Caco-2 (cell line): Measurements from ENCODE around the gene LRRC8A. TPM values are rescaled to one million over a fixed set of nuclear protein-coding genes. Genes with fewer than 3 reads are reported as not detected.

ENCODE experiments used
- BruUV-seq: library from RNA; stranded (reverse); fragments of 400-500 nt; replicated peaks from 2 replicates; lab custom pipeline; 2021; lab: Mats Ljungman, UMichigan
- CTCF ChIA-PET: fragments of 300-600 bp; sonication (Branson Sonifier 250); formaldehyde crosslinking; loops from one replicate; lab custom pipeline; 2022; ENCODE audit warnings: antibody characterized with exemption; lab: Charles Lee
- POLR2A ChIA-PET: fragments of 300-600 bp; sonication (Branson Sonifier 250); formaldehyde crosslinking; loops from one replicate; lab custom pipeline; 2022; ENCODE audit warnings: antibody characterized with exemption; lab: Charles Lee
- DNase-seq, 2 experiments: peaks; one replicate each; pipeline versions ENCODE4 v3.0.0 to v3.0.0-alpha.2; 2020 to 2022
- H3K27me3 ChIP-seq: replicated peaks from 2 replicates; pipeline ENCODE4 v1.6.0; 2011; ENCODE audit warnings: low read length; ENCODE audit not compliant: control insufficient read depth, insufficient read depth
- H3K36me3 ChIP-seq: 2 replicates; pipeline ENCODE4 v1.5.1; 2011; ENCODE audit warnings: low read length; ENCODE audit not compliant: control insufficient read depth, insufficient read depth
- H3K4me1 ChIP-seq: fragments of 250-450 bp; sonication (Bioruptor Pico); 2 replicates; pipeline ENCODE4 v1.5.1; 2020; ENCODE audit warnings: mild to moderate bottlenecking
- H3K4me3 ChIP-seq: 2 replicates; pipeline ENCODE4 v1.5.1; 2011; ENCODE audit warnings: low read depth, mild to moderate bottlenecking, control low read depth, low read length
- H3K9me3 ChIP-seq: fragments of 250-450 bp; sonication (Bioruptor Pico); 2 replicates; pipeline ENCODE4 v1.5.1; 2020; ENCODE audit warnings: mild to moderate bottlenecking, moderate library complexity
- H3K27ac Mint-ChIP-seq: one replicate; pipeline ENCODE4 v1.8.0; 2022; ENCODE audit warnings: mixed read lengths; ENCODE audit not compliant: unreplicated experiment
- H3K27me3 Mint-ChIP-seq: one replicate; pipeline ENCODE4 v1.8.0; 2022; ENCODE audit warnings: mixed read lengths; ENCODE audit not compliant: insufficient read depth, unreplicated experiment
- H3K36me3 Mint-ChIP-seq: one replicate; pipeline ENCODE4 v1.8.0; 2022; ENCODE audit warnings: mild to moderate bottlenecking, mixed read lengths; ENCODE audit not compliant: insufficient read depth, unreplicated experiment
- H3K4me1 Mint-ChIP-seq: one replicate; pipeline ENCODE4 v1.8.0; 2022; ENCODE audit warnings: low read depth, mixed read lengths; ENCODE audit not compliant: unreplicated experiment
- H3K4me3 Mint-ChIP-seq: one replicate; pipeline ENCODE4 v1.8.0; 2022; ENCODE audit warnings: mild to moderate bottlenecking, moderate library complexity, mixed read lengths; ENCODE audit not compliant: unreplicated experiment
- H3K9me3 Mint-ChIP-seq: one replicate; pipeline ENCODE4 v1.8.0; 2022; ENCODE audit warnings: mixed read lengths; ENCODE audit not compliant: unreplicated experiment
- CTCF ChIP-seq, 2 experiments: fragments of 200-600 bp in 1 of 2; IDR thresholded peaks; 1 replicate in 1 of 2; 2 replicates in 1 of 2; pipeline versions ENCODE4 v1.5.1 to v1.8.0; 2011 to 2022; ENCODE audit warnings: antibody characterized with exemption in 1 of 2, control low read depth in 1 of 2, inconsistent platforms in 1 of 2, low read depth in 1 of 2, low read length in 1 of 2, mild to moderate bottlenecking in 1 of 2, moderate library complexity in 1 of 2; ENCODE audit not compliant: insufficient read depth in 1 of 2, severe bottlenecking in 1 of 2, unreplicated experiment in 1 of 2
- intact Hi-C: fragments of 100-400 bp; cut with micrococcal nuclease; formaldehyde crosslinking; loops from one replicate; pipeline ENCODE4 v1.10.0; 2022; ENCODE audit not compliant: unreplicated experiment
- total RNA-seq: library from RNA; stranded (reverse); gene quantifications from 2 replicates; pipeline ENCODE4 v1.2.3, GENCODE V29; 2022

The LRRC8A gene
- total RNA-seq, 1 experiment from 2014 or later, result 21.9 TPM

GRCh38 chr9:128877852-128878251 lies 4.1 kb upstream of the LRRC8A start:
- ChIA-PET POLR2A (interaction anchor here (0.6 kb wide), 1 partner anchor 32 kb away, joined by 3 read pairs; no protein-coding TSS in a partner anchor), CTCF (interaction anchor here (0.7 to 1.1 kb wide), 6 partner anchors 16 to 180 kb away, joined by 3 to 5 read pairs (median 4); no protein-coding TSS in a partner anchor)
- peaks cover 6% of the 10 kb centered on the region for H3K4me1 Mint-ChIP-seq
- Histone ChIP-seq H3K4me1 (peaks cover 31% of the 10 kb centered on the region), H3K9me3 (no peaks in the 10 kb centered on the region), H3K4me3 (no peak overlapping the region), H3K36me3 (no peaks in the 10 kb centered on the region), H3K27me3 (no peaks in the 10 kb centered on the region)
- no peak for DNase-seq
- no peak for TF ChIP-seq CTCF (IDR thresholded peaks at IDR 0.05; ENCODE audit: insufficient read depth in 1 of 2, low read depth in 1 of 2, low read length in 1 of 2, severe bottlenecking in 1 of 2, unreplicated experiment in 1 of 2)
- BruUV-seq, result no TSS peak
- no peaks in the 10 kb centered on the region for H3K27me3 Mint-ChIP-seq
- intact Hi-C loops, result no loop called here
- no peak overlapping the region for H3K27ac Mint-ChIP-seq
- no peaks in the 10 kb centered on the region for H3K9me3 Mint-ChIP-seq
- peaks cover 25% of the 10 kb centered on the region for H3K36me3 Mint-ChIP-seq
- H3K4me3 Mint-ChIP-seq, result no peak overlapping the region

GRCh38 chr9:128882677-128883603 lies 1.0 kb downstream of the LRRC8A start:
- TF ChIP-seq CTCF (IDR thresholded peaks at IDR 0.05; ENCODE audit: insufficient read depth in 1 of 2, low read depth in 1 of 2, low read length in 1 of 2, severe bottlenecking in 1 of 2, unreplicated experiment in 1 of 2), result no peak
- peak overlapping the region; percentile 96 for H3K27ac Mint-ChIP-seq
- POLR2A ChIA-PET, result interaction anchor here (0.6 kb wide), 1 partner anchor 57 kb away, joined by 4 read pairs; no protein-coding TSS in a partner anchor
- intact Hi-C loops, result loop anchor here (5.0 kb wide), 1 partner anchor 66 kb away; the partner anchor contains the start of gene ENDOG
- H3K27me3 Mint-ChIP-seq, result no peaks in the 10 kb centered on the region
- peaks cover 6% of the 10 kb centered on the region for H3K4me1 Mint-ChIP-seq
- H3K36me3 ChIP-seq, result peaks cover 2% of the 10 kb centered on the region; the same call in 1 of the 2 replicates
- CTCF ChIA-PET, result interaction anchor here (1.0 kb wide), 1 partner anchor 65 kb away, joined by 3 read pairs; the partner anchor contains the start of gene ENDOG
- H3K4me3 ChIP-seq, result peak overlapping the region; percentile 69
- H3K4me3 Mint-ChIP-seq, result peak overlapping the region; percentile 97
- no peak for DNase-seq
- no peaks in the 10 kb centered on the region for H3K9me3 Mint-ChIP-seq
- H3K9me3 ChIP-seq, result no peaks in the 10 kb centered on the region
- BruUV-seq, result TSS peak; percentile 28
- H3K27me3 ChIP-seq, result no peaks in the 10 kb centered on the region
- H3K4me1 ChIP-seq, result peaks cover 10% of the 10 kb centered on the region
- peaks cover 28% of the 10 kb centered on the region for H3K36me3 Mint-ChIP-seq

- Histone ChIP-seq H3K4me3 (no peak overlapping the region), H3K27me3 (no peaks in the 10 kb centered on the region), H3K9me3 (no peaks in the 10 kb centered on the region), H3K36me3 (peaks cover 2% of the 10 kb centered on the region; the same call in 1 of the 2 replicates), H3K4me1 (peaks cover 10% of the 10 kb centered on the region)
- BruUV-seq, result no TSS peak
- Mint-ChIP-seq H3K27me3 (no peaks in the 10 kb centered on the region), H3K9me3 (no peaks in the 10 kb centered on the region), H3K36me3 (peaks cover 34% of the 10 kb centered on the region), H3K27ac (no peak overlapping the region), H3K4me1 (peaks cover 6% of the 10 kb centered on the region), H3K4me3 (no peak overlapping the region)
- no peak for DNase-seq
- ChIA-PET CTCF (no interaction called here), POLR2A (no interaction called here)
- intact Hi-C loops, result loop anchor here (5.0 kb wide), 1 partner anchor 67 kb away; the partner anchor contains the start of gene ENDOG
- no peak for TF ChIP-seq CTCF (IDR thresholded peaks at IDR 0.05; ENCODE audit: insufficient read depth in 1 of 2, low read depth in 1 of 2, low read length in 1 of 2, severe bottlenecking in 1 of 2, unreplicated experiment in 1 of 2)
Measured at GRCh38 chr9:128884164-128884563, 2.2 kb downstream of the LRRC8A start.
